ENCODE measurements around the gene TGFA. TPM values are rescaled to one million over a fixed set of nuclear protein-coding genes. Genes with fewer than 3 reads are reported as not detected.

TGFA gene
- polyA plus RNA-seq, 2 of the 4 experiments (the other 2 are of a cell fraction): 3.5 to 5.3 TPM

GRCh38 chr2:70440621-70441020 is 113.0 kb downstream of the TGFA start:
- Histone ChIP-seq H3K4me2 (no peak overlapping the region), H3K4me3 (no peak overlapping the region), H3K27ac (no peak overlapping the region), H3K9me3 (no peaks in the 10 kb centered on the region), H3K4me1 (no peaks in the 10 kb centered on the region)
- CTCF ChIA-PET: interaction anchor here (0.6 to 1.9 kb wide), 5 partner anchors 15 to 177 kb away, joined by 3 to 5 read pairs (median 3); no protein-coding TSS in a partner anchor
- no peak for TF ChIP-seq ZC3H11A (IDR thresholded peaks at IDR 0.05)
- no peak for TF ChIP-seq EP300 (IDR thresholded peaks at IDR 0.05)
- TF ChIP-seq ATOH8 (CRISPR knock-in tag; IDR thresholded peaks at IDR 0.05; ENCODE audit: low read depth): no peak
- TF ChIP-seq, protein P1, sequence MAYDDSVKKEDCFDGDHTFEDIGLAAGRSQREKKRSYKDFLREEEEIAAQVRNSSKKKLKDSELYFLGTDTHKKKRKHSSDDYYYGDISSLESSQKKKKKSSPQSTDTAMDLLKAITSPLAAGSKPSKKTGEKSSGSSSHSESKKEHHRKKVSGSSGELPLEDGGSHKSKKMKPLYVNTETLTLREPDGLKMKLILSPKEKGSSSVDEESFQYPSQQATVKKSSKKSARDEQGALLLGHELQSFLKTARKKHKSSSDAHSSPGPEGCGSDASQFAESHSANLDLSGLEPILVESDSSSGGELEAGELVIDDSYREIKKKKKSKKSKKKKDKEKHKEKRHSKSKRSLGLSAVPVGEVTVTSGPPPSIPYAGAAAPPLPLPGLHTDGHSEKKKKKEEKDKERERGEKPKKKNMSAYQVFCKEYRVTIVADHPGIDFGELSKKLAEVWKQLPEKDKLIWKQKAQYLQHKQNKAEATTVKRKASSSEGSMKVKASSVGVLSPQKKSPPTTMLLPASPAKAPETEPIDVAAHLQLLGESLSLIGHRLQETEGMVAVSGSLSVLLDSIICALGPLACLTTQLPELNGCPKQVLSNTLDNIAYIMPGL (CRISPR knock-in tag; IDR thresholded peaks at IDR 0.05; ENCODE audit: borderline replicate concordance): no peak
- TF ChIP-seq CTCF (IDR thresholded peaks at IDR 0.05): no peak
- TF ChIP-seq HES2 (IDR thresholded peaks at IDR 0.05): no peak
- no peak for TF ChIP-seq KDM5A (IDR thresholded peaks at IDR 0.05)
- no peak for TF ChIP-seq USF2 (IDR thresholded peaks at IDR 0.05)
- TF ChIP-seq MAZ (IDR thresholded peaks at IDR 0.05; ENCODE audit: borderline replicate concordance, low read depth, low read length): no peak
- TF ChIP-seq SMC3 (IDR thresholded peaks at IDR 0.05): no peak
- no peak for TF ChIP-seq PBX3 (IDR thresholded peaks at IDR 0.05)
- TF ChIP-seq RARB (CRISPR knock-in tag; IDR thresholded peaks at IDR 0.05): no peak
- no peak for TF ChIP-seq FOSL2 (IDR thresholded peaks at IDR 0.05)
- no peak for TF ChIP-seq FOSL2 (CRISPR knock-in tag; IDR thresholded peaks at IDR 0.05)
- TF ChIP-seq RFX5 (IDR thresholded peaks at IDR 0.05): no peak
- DNase-seq (ENCODE audit: low read depth in 1 of 2, low spot score in 1 of 2) (no peak), ATAC-seq (no peak), FAIRE-seq (no peak)
- POLR2A ChIA-PET: no interaction called here

GRCh38 chr2:70435138-70435537 is 118.5 kb downstream of the TGFA start:
- FAIRE-seq (no peak), DNase-seq (ENCODE audit: low read depth in 1 of 2, low spot score in 1 of 2) (no peak), ATAC-seq (no peak)
- no peak overlapping the region for H3K27ac ChIP-seq
- ChIA-PET POLR2A (no interaction called here), CTCF (interaction anchor here (0.6 kb wide), 1 partner anchor 20 kb away, joined by 3 read pairs; no protein-coding TSS in a partner anchor)
- H3K4me3 ChIP-seq: no peak overlapping the region
- H3K4me1 ChIP-seq: peaks cover 8% of the 10 kb centered on the region; the same call in 1 of the 3 replicates
- 3% methylated on average over 1 of the region's 1 CpG for WGBS (ENCODE audit: missing lambda C conversion rate)
- TF ChIP-seq BHLHE40 (IDR thresholded peaks at IDR 0.05; ENCODE audit: low read depth, low read length): no peak
- H3K4me2 ChIP-seq: no peak overlapping the region
- 0 out of 3 replicates have a peak, but pooled peaks cover 3% of the 10 kb centered on the region for H3K9me3 ChIP-seq

- 0 out of 3 replicates have a peak, but pooled peaks cover 3% of the 10 kb centered on the region for H3K9me3 ChIP-seq
- H3K4me2 ChIP-seq: no peak overlapping the region
- DNase-seq (ENCODE audit: low read depth in 1 of 2, low spot score in 1 of 2): no peak
- 71% methylated on average over 1 of the region's 1 CpG for WGBS (ENCODE audit: missing lambda C conversion rate)
- peaks cover 8% of the 10 kb centered on the region; the same call in 1 of the 3 replicates for H3K4me1 ChIP-seq
- ChIA-PET CTCF (no interaction called here), POLR2A (no interaction called here)
- no peak overlapping the region for H3K27ac ChIP-seq
- ATAC-seq: no peak
- TF ChIP-seq CTCF (IDR thresholded peaks at IDR 0.05): no peak
- TF ChIP-seq CEBPB (IDR thresholded peaks at IDR 0.05): no peak
- no peak for TF ChIP-seq PBX3 (IDR thresholded peaks at IDR 0.05)
- no peak for TF ChIP-seq CHD4 (IDR thresholded peaks at IDR 0.05; ENCODE audit: borderline replicate concordance)
- TF ChIP-seq EHF (CRISPR knock-in tag; IDR thresholded peaks at IDR 0.05): no peak
- TF ChIP-seq ZFP36 (IDR thresholded peaks at IDR 0.05; ENCODE audit: borderline replicate concordance, partially characterized antibody): peak; percentile 65
- no peak for TF ChIP-seq BHLHE40 (IDR thresholded peaks at IDR 0.05; ENCODE audit: low read depth, low read length)
- TF ChIP-seq MAFK (IDR thresholded peaks at IDR 0.05; ENCODE audit: partially characterized antibody): no peak
- H3K4me3 ChIP-seq: no peak overlapping the region
- peak; percentile 46 for FAIRE-seq
These were observed 120.3 kb downstream of the TGFA start for GRCh38 chr2:70433315-70433714.
